DND-41 (cell line): ENCODE data around the gene TIAL1.

ENCODE experiments used
- EZH2 ChIP-seq: IDR thresholded peaks from 3 replicates; pipeline ENCODE4 v1.6.1; 2012; ENCODE audit warnings: borderline replicate concordance, low read depth, mild to moderate bottlenecking, moderate library complexity, low read length, inconsistent platforms; ENCODE audit not compliant: severe bottlenecking
- TF ChIP-seq, protein P1 (sequence below): IDR thresholded peaks from 2 replicates; pipeline ENCODE4 v1.5.1; 2012; ENCODE audit warnings: borderline replicate concordance, low read length, moderate library complexity, mild to moderate bottlenecking; ENCODE audit not compliant: poor library complexity, severe bottlenecking; ENCODE audit errors: extremely low read depth

DNA sequence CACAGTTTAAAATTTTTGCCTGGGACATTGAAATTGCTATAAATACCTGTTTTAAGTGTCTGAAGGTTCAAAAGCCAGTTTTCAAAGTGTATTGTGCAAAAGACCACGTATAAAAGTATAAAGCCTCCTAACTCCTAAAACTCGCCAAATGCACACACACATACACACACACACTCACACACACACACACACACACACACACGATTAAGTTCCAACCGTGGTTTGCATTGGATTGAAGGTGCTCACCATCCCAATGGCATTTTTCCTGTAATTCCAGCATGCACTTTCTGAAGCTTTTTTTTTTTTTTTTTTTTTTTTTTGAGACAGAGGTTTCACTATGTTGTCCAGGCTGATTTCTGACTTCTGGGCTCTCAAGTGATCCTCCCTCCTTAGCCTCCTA lies 51.5 kb downstream of the TIAL1 start:
- TF ChIP-seq, protein P1, sequence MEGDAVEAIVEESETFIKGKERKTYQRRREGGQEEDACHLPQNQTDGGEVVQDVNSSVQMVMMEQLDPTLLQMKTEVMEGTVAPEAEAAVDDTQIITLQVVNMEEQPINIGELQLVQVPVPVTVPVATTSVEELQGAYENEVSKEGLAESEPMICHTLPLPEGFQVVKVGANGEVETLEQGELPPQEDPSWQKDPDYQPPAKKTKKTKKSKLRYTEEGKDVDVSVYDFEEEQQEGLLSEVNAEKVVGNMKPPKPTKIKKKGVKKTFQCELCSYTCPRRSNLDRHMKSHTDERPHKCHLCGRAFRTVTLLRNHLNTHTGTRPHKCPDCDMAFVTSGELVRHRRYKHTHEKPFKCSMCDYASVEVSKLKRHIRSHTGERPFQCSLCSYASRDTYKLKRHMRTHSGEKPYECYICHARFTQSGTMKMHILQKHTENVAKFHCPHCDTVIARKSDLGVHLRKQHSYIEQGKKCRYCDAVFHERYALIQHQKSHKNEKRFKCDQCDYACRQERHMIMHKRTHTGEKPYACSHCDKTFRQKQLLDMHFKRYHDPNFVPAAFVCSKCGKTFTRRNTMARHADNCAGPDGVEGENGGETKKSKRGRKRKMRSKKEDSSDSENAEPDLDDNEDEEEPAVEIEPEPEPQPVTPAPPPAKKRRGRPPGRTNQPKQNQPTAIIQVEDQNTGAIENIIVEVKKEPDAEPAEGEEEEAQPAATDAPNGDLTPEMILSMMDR, result no peak
- TF ChIP-seq EZH2, result no peak
